ENCODE data around the gene ADCY3. TPM values are rescaled to one million over a fixed set of nuclear protein-coding genes. Genes with fewer than 3 reads are reported as not detected.

ADCY3 gene
- total RNA-seq, 1 donor from 2014 or later: 38.6 TPM

- H3K4me1 Mint-ChIP-seq: no peaks in the 10 kb centered on the region
- no peak overlapping the region for H3K4me3 Mint-ChIP-seq
- H3K9me3 Mint-ChIP-seq: peaks cover 20% of the 10 kb centered on the region
- H3K27me3 Mint-ChIP-seq (ENCODE audit: low read depth): no peaks in the 10 kb centered on the region
- no peak overlapping the region for H3K27ac Mint-ChIP-seq
- no peak for TF ChIP-seq CTCF (IDR thresholded peaks at IDR 0.05; ENCODE audit: unreplicated experiment)
- H3K36me3 Mint-ChIP-seq: peaks cover 82% of the 10 kb centered on the region
- no peak for DNase-seq (ENCODE audit: low spot score in 2 of 2, unreplicated experiment in 2 of 2)
Measured at GRCh38 chr2:24957976-24958375, 37.9 kb upstream of the ADCY3 start.

DNA sequence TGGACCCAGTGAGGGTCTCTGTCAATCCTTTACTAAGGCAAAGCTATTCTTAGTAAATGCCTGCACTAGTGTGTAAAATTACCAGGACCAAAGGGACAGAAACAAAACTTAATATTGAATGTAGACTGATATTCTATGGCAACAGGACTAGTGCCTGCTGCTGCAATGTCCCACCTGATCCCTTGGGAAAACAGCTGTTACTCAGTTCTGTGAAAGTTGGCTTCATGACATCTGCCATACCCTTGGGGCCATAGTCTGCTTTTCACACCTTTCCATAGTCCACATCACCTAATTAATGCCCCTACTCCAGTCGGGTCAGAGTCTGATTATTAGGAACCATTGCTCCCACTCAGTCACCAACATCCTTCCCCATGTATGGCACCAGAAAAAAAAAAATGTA, 37.2 kb upstream of the ADCY3 start:
- H3K27me3 Mint-ChIP-seq (ENCODE audit: low read depth): no peaks in the 10 kb centered on the region
- peaks cover 20% of the 10 kb centered on the region for H3K9me3 Mint-ChIP-seq
- H3K4me1 Mint-ChIP-seq: no peaks in the 10 kb centered on the region
- peaks cover 82% of the 10 kb centered on the region for H3K36me3 Mint-ChIP-seq
- H3K27ac Mint-ChIP-seq: no peak overlapping the region
- TF ChIP-seq CTCF (IDR thresholded peaks at IDR 0.05; ENCODE audit: unreplicated experiment): no peak
- H3K4me3 Mint-ChIP-seq: no peak overlapping the region
- DNase-seq (ENCODE audit: low spot score in 2 of 2, unreplicated experiment in 2 of 2): no peak

DNA sequence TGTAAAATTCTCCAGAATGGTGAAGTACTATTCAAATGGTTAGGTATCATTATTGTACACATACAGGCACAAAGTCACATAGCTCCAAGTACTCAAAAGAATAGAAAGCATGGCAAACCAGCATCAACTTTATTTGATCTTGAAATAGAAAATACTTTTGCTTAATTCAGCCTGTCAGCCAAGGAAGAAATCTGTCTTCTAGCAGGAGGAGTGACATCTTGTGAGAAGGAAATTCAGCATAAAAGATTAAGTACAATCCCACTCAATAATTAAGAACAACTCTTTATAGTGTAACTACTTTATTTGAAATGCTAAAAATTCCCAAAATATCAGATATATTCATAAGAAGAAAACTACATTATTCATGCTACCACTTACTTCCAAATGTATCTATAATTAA, 35.9 kb upstream of the ADCY3 start:
- Mint-ChIP-seq H3K9me3 (peaks cover 20% of the 10 kb centered on the region), H3K4me1 (no peaks in the 10 kb centered on the region), H3K36me3 (peaks cover 83% of the 10 kb centered on the region), H3K27ac (no peak overlapping the region), H3K4me3 (no peak overlapping the region), H3K27me3 (ENCODE audit: low read depth) (no peaks in the 10 kb centered on the region)
- no peak for TF ChIP-seq CTCF (IDR thresholded peaks at IDR 0.05; ENCODE audit: unreplicated experiment)
- DNase-seq (ENCODE audit: low spot score in 2 of 2, unreplicated experiment in 2 of 2): no peak

DNA sequence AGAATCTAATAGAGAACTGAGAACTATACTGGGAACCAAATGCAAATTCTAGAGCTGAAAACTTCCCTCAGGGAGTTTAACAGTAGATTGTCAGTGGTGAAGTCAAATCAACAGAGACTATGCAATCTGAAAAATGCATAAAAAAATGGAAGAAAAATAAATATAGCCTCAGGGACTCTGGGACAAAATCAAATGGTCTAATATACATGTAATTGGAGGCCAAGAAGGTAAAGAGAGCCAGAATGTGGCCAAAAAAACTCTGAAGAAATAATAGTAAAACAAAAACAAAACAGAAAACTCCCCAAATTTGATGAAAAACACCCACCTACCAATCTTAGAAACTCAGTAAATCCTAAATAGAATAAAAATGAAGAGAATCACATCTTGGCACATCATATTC, 35.2 kb upstream of the ADCY3 start:
- no peak for TF ChIP-seq CTCF (IDR thresholded peaks at IDR 0.05; ENCODE audit: unreplicated experiment)
- no peaks in the 10 kb centered on the region for H3K27me3 Mint-ChIP-seq (ENCODE audit: low read depth)

DNA sequence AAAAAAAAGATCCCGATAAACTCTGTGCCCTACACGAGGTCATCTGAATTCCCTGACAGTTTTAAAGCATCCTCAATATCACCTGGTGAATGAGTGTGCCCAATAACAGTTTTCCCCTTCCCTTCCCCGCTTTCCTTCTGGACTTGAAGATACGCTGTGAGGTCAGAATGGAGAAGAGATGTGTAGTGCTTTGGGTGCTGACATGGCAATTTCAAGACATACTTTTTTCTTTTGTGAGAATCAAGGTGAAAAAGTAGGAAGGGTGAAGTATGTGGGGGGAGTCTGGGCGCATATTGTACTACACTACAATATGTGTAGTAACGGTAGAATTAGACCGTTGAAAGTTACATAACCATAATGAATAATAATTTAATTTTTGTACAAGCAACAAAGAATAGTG, 30.1 kb upstream of the ADCY3 start:
- Mint-ChIP-seq H3K36me3 (peaks cover 52% of the 10 kb centered on the region), H3K4me1 (no peaks in the 10 kb centered on the region)
- no peak for TF ChIP-seq CTCF (IDR thresholded peaks at IDR 0.05; ENCODE audit: unreplicated experiment)

More for the DNA sequence above, 35.2 kb upstream of the ADCY3 start:
- DNase-seq (ENCODE audit: low spot score in 2 of 2, unreplicated experiment in 2 of 2): no peak
- Mint-ChIP-seq H3K9me3 (peaks cover 20% of the 10 kb centered on the region), H3K4me1 (no peaks in the 10 kb centered on the region), H3K4me3 (no peak overlapping the region), H3K36me3 (peaks cover 79% of the 10 kb centered on the region), H3K27ac (no peak overlapping the region)

DNA sequence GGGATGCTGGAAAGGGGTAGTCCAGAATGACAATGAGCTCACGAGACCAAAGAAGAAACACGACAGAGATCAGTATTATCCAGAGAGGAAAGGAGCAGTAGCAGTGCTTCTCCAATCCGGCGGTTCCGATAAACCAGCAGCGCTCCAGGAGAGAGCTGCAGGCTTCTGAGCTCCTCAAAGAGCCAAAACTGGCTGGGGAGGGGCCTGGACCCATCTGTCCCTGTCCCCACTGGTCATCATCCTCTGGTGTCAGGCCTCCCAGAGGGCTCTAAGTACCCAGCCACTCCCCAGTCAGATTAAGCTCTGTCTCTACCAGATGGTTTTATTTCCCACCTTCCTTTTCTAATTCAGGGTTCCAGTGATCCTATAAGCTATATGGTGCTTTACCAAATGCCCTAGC, 28.5 kb upstream of the ADCY3 start:
- H3K9me3 Mint-ChIP-seq: no peaks in the 10 kb centered on the region
- H3K27ac Mint-ChIP-seq: no peak overlapping the region
- no peak overlapping the region for H3K4me3 Mint-ChIP-seq
- no peaks in the 10 kb centered on the region for H3K4me1 Mint-ChIP-seq
- DNase-seq (ENCODE audit: low spot score in 2 of 2, unreplicated experiment in 2 of 2): no peak
- H3K36me3 Mint-ChIP-seq: peaks cover 39% of the 10 kb centered on the region
- H3K27me3 Mint-ChIP-seq (ENCODE audit: low read depth): no peaks in the 10 kb centered on the region
- TF ChIP-seq CTCF (IDR thresholded peaks at IDR 0.05; ENCODE audit: unreplicated experiment): no peak

More for the DNA sequence above, 30.1 kb upstream of the ADCY3 start:
- peaks cover 3% of the 10 kb centered on the region for H3K9me3 Mint-ChIP-seq
- no peak overlapping the region for H3K27ac Mint-ChIP-seq
- H3K4me3 Mint-ChIP-seq: no peak overlapping the region
- H3K27me3 Mint-ChIP-seq (ENCODE audit: low read depth): no peaks in the 10 kb centered on the region
- DNase-seq (ENCODE audit: low spot score in 2 of 2, unreplicated experiment in 2 of 2): no peak
